Endodermal cell (in vitro differentiated cells): ENCODE measurements around the gene ABLIM1. TPM values are rescaled to one million over a fixed set of nuclear protein-coding genes. Genes with fewer than 3 reads are reported as not detected.

Experiments
- DNase-seq: peaks from one replicate; pipeline ENCODE4 v3.0.0-alpha.2; 2017
- H3K27ac ChIP-seq: 2 replicates; pipeline ENCODE4 v1.5.1; 2013; ENCODE audit warnings: mild to moderate bottlenecking, low read depth, low read length, moderate library complexity
- H3K27me3 ChIP-seq: 2 replicates; pipeline ENCODE4 v1.6.1; 2013; ENCODE audit warnings: mild to moderate bottlenecking, low read length, moderate library complexity; ENCODE audit not compliant: insufficient read depth, control insufficient read depth, poor library complexity, severe bottlenecking
- H3K36me3 ChIP-seq: 2 replicates; pipeline ENCODE4 v1.7.0; 2013; ENCODE audit warnings: mild to moderate bottlenecking, low read length, moderate library complexity; ENCODE audit not compliant: control insufficient read depth, insufficient read depth
- H3K4me1 ChIP-seq: one replicate; pipeline ENCODE4 v1.7.0; 2013; ENCODE audit warnings: low read length; ENCODE audit not compliant: control insufficient read depth, insufficient read depth
- H3K4me3 ChIP-seq: 2 replicates; pipeline ENCODE4 v1.5.1; 2013; ENCODE audit warnings: mild to moderate bottlenecking, low read length, moderate library complexity
- H3K9ac ChIP-seq: 2 replicates; pipeline ENCODE4 v1.6.1; 2013; ENCODE audit warnings: mild to moderate bottlenecking, low read length, moderate library complexity; ENCODE audit not compliant: poor library complexity, severe bottlenecking; ENCODE audit errors: extremely low read depth
- H3K9me3 ChIP-seq: 2 replicates; pipeline ENCODE4 v1.6.1; 2013; ENCODE audit warnings: mild to moderate bottlenecking, low read length, moderate library complexity; ENCODE audit not compliant: control insufficient read depth
- H3K27ac Mint-ChIP-seq: 2 replicates; pipeline ENCODE4 v1.8.0; 2020; ENCODE audit warnings: mixed read lengths
- H3K27me3 Mint-ChIP-seq: 2 replicates; pipeline ENCODE4 v1.8.0; 2021; ENCODE audit warnings: mild to moderate bottlenecking, mixed read lengths; ENCODE audit not compliant: insufficient read depth
- H3K36me3 Mint-ChIP-seq: 2 replicates; pipeline ENCODE4 v1.8.0; 2020; ENCODE audit warnings: low read depth, mixed read lengths
- H3K4me1 Mint-ChIP-seq: 2 replicates; pipeline ENCODE4 v1.8.0; 2020; ENCODE audit warnings: mixed read lengths
- H3K4me3 Mint-ChIP-seq: 2 replicates; pipeline ENCODE4 v1.8.0; 2020; ENCODE audit warnings: mild to moderate bottlenecking, moderate library complexity, mixed read lengths
- H3K9me3 Mint-ChIP-seq: 2 replicates; pipeline ENCODE4 v1.8.0; 2020; ENCODE audit warnings: mild to moderate bottlenecking, mixed read lengths
- CTCF ChIP-seq: fragments of 200-600 bp; sonication (generic); conservative IDR thresholded peaks from 2 replicates; pipeline ENCODE4 v1.5.0; 2021; ENCODE audit warnings: antibody characterized with exemption, mild to moderate bottlenecking
- WGBS, 2 experiments: methylation state at CpG; one replicate each; pipeline versions ENCODE4 v1.1.5 to v1.1.7; 2013; ENCODE audit warnings: missing lambda C conversion rate in 2 of 2, mixed read lengths in 1 of 2; ENCODE audit not compliant: insufficient coverage in 1 of 2, insufficient read length in 1 of 2; 5-methylcytosine and 5-hydroxymethylcytosine counted together
- total RNA-seq, 2 donors: library from RNA; stranded (reverse); fragmentation: NEBNext Ultra II Directional in 1 of 2; extraction: Animal tissue kit (Norgen Biotek cat#: 25700) in 1 of 2; gene quantifications; 2 replicates in 1 of 2; 3 replicates in 1 of 2; pipeline ENCODE4 v1.2.1, GENCODE V29; 2021

Gene ABLIM1
- total RNA-seq, 2 donors from 2014 or later, result 39.3 to 49.3 TPM

GRCh38 chr10:114573330-114574045 is 84.6 kb downstream of the ABLIM1 start:
- Mint-ChIP-seq H3K4me3 (no peak overlapping the region), H3K4me1 (peaks cover 10% of the 10 kb centered on the region), H3K36me3 (no peaks in the 10 kb centered on the region), H3K27ac (no peak overlapping the region), H3K27me3 (peaks cover 2% of the 10 kb centered on the region), H3K9me3 (no peaks in the 10 kb centered on the region)
- 91 to 100% methylated on average over 2 to 6 of the region's 6 CpGs for WGBS, 2 experiments
- Histone ChIP-seq H3K9me3 (no peaks in the 10 kb centered on the region), H3K4me3 (no peak overlapping the region), H3K4me1 (no peaks in the 10 kb centered on the region), H3K27ac (no peak overlapping the region), H3K9ac (no peak overlapping the region), H3K36me3 (no peaks in the 10 kb centered on the region), H3K27me3 (no peaks in the 10 kb centered on the region)
- TF ChIP-seq CTCF, result no peak
- DNase-seq, result no peak

GRCh38 chr10:114571316-114571999 is 86.6 kb downstream of the ABLIM1 start:
- 86 to 91% methylated on average over 9 to 12 of the region's 12 CpGs for WGBS, 2 experiments
- Histone ChIP-seq H3K9ac (no peak overlapping the region), H3K27ac (no peak overlapping the region), H3K4me1 (no peaks in the 10 kb centered on the region), H3K9me3 (no peaks in the 10 kb centered on the region), H3K27me3 (no peaks in the 10 kb centered on the region), H3K36me3 (no peaks in the 10 kb centered on the region), H3K4me3 (no peak overlapping the region)
- Mint-ChIP-seq H3K4me3 (no peak overlapping the region), H3K4me1 (peaks cover under 1% of the 10 kb centered on the region), H3K9me3 (no peaks in the 10 kb centered on the region), H3K36me3 (no peaks in the 10 kb centered on the region), H3K27me3 (no peaks in the 10 kb centered on the region), H3K27ac (no peak overlapping the region)
- no peak for TF ChIP-seq CTCF
- DNase-seq, result no peak

GRCh38 chr10:114566064-114566463 is 92.0 kb downstream of the ABLIM1 start:
- Mint-ChIP-seq H3K4me1 (no peaks in the 10 kb centered on the region), H3K27me3 (no peaks in the 10 kb centered on the region), H3K36me3 (no peaks in the 10 kb centered on the region), H3K4me3 (no peak overlapping the region), H3K9me3 (no peaks in the 10 kb centered on the region), H3K27ac (no peak overlapping the region)
- no peaks in the 10 kb centered on the region for H3K4me1 ChIP-seq
- H3K9me3 ChIP-seq, result no peaks in the 10 kb centered on the region
- H3K4me3 ChIP-seq, result no peak overlapping the region
- no peaks in the 10 kb centered on the region for H3K27me3 ChIP-seq
- 93 to 100% methylated on average over 1 to 7 of the region's 7 CpGs for WGBS, 2 experiments
- no peak for TF ChIP-seq CTCF
- no peak overlapping the region for H3K27ac ChIP-seq
- no peak for DNase-seq
- H3K36me3 ChIP-seq, result no peaks in the 10 kb centered on the region
- no peak overlapping the region for H3K9ac ChIP-seq
